ENCODE measurements around the gene CNGA1. TPM values are rescaled to one million over a fixed set of nuclear protein-coding genes. Genes with fewer than 3 reads are reported as not detected.

Gene CNGA1
- total and polyA plus RNA-seq, 7 donors: 0.16 to 3.0 (median 1.7) TPM; not detected in 3

GRCh38 chr4:48038666-48039065, 22.2 kb upstream of the CNGA1 start:
- Histone ChIP-seq H3K27me3 (no peaks in the 10 kb centered on the region), H3K4me3 (no peak overlapping the region), H3K9me3 (no peaks in the 10 kb centered on the region), H3K4me1 (no peaks in the 10 kb centered on the region), H3K36me3 (no peaks in the 10 kb centered on the region), H3K27ac (no peak overlapping the region)
- WGBS, 2 donors: 6 to 28% methylated on average over 2 of the region's 2 CpGs
- DNase-seq: no peak
- TF ChIP-seq POLR2A (IDR thresholded peaks at IDR 0.05) (no peak), EP300 (IDR thresholded peaks at IDR 0.05) (no peak), CTCF (IDR thresholded peaks at IDR 0.05) (no peak)
- intact Hi-C loops (cut with DNase I): no loop called here

GRCh38 chr4:48037117-48037462, 20.6 kb upstream of the CNGA1 start:
- no peak for TF ChIP-seq POLR2AphosphoS5 (IDR thresholded peaks at IDR 0.05)
- no peak for TF ChIP-seq CTCF (IDR thresholded peaks at IDR 0.05)
- TF ChIP-seq EP300 (IDR thresholded peaks at IDR 0.05): no peak
- TF ChIP-seq POLR2A (IDR thresholded peaks at IDR 0.05): no peak
- WGBS, 2 donors: 32 to 59% methylated on average over 2 of the region's 2 CpGs
- intact Hi-C loops (cut with DNase I): no loop called here
- Histone ChIP-seq H3K9me3 (no peaks in the 10 kb centered on the region), H3K36me3 (no peaks in the 10 kb centered on the region), H3K27me3 (no peaks in the 10 kb centered on the region), H3K27ac (no peak overlapping the region), H3K4me3 (no peak overlapping the region), H3K4me1 (peaks cover 0 to 4% (median 3%) of the 10 kb centered on the region in 4 donors)
- DNase-seq: no peak

GRCh38 chr4:48035952-48036351, 19.5 kb upstream of the CNGA1 start:
- Histone ChIP-seq H3K4me3 (no peak overlapping the region), H3K4me1 (peaks cover 0 to 6% (median 4%) of the 10 kb centered on the region in 4 donors), H3K27me3 (no peaks in the 10 kb centered on the region), H3K27ac (no peak overlapping the region), H3K36me3 (no peaks in the 10 kb centered on the region), H3K9me3 (no peaks in the 10 kb centered on the region)
- intact Hi-C loops (cut with DNase I): no loop called here
- TF ChIP-seq POLR2AphosphoS5 (IDR thresholded peaks at IDR 0.05) (no peak), CTCF (IDR thresholded peaks at IDR 0.05) (no peak), EP300 (IDR thresholded peaks at IDR 0.05) (no peak), POLR2A (IDR thresholded peaks at IDR 0.05) (no peak)
- 91 to 93% methylated on average over 3 of the region's 3 CpGs for WGBS, 2 donors
- no peak for DNase-seq

GRCh38 chr4:48033825-48034413, 17.4 kb upstream of the CNGA1 start:
- Histone ChIP-seq H3K36me3 (no peaks in the 10 kb centered on the region), H3K9me3 (no peaks in the 10 kb centered on the region), H3K27ac (no peak overlapping the region), H3K4me3 (no peak overlapping the region), H3K4me1 (peaks cover 0 to 6% (median 4%) of the 10 kb centered on the region in 4 donors), H3K27me3 (no peaks in the 10 kb centered on the region)
- TF ChIP-seq CTCF (IDR thresholded peaks at IDR 0.05) (no peak), EP300 (IDR thresholded peaks at IDR 0.05) (no peak), POLR2AphosphoS5 (IDR thresholded peaks at IDR 0.05) (no peak), POLR2A (IDR thresholded peaks at IDR 0.05) (no peak)
- intact Hi-C loops (cut with DNase I): no loop called here
- DNase-seq: no peak
- WGBS, 2 donors: 76 to 92% methylated on average over 1 of the region's 1 CpG

- H3K36me3 ChIP-seq: no peaks in the 10 kb centered on the region
- no peak overlapping the region for H3K27ac ChIP-seq
- no peak for TF ChIP-seq POLR2AphosphoS5 (IDR thresholded peaks at IDR 0.05)
- no peak for TF ChIP-seq CTCF (IDR thresholded peaks at IDR 0.05)
- no peak for TF ChIP-seq POLR2A (IDR thresholded peaks at IDR 0.05)
- TF ChIP-seq EP300 (IDR thresholded peaks at IDR 0.05): no peak
- H3K4me1 ChIP-seq: peaks cover 0 to 6% (median 4%) of the 10 kb centered on the region in 4 donors
- no peak for DNase-seq
- no peak overlapping the region for H3K4me3 ChIP-seq
- no peaks in the 10 kb centered on the region for H3K9me3 ChIP-seq
- H3K27me3 ChIP-seq: no peaks in the 10 kb centered on the region
- intact Hi-C loops (cut with DNase I): no loop called here
Observed at GRCh38 chr4:48033412-48033811, 16.9 kb upstream of the CNGA1 start.

All from sigmoid colon (tissue), 7 donors.